HepG2 (cell line): ENCODE measurements around the gene SNED1. TPM values are rescaled to one million over a fixed set of nuclear protein-coding genes. Genes with fewer than 3 reads are reported as not detected.
A peak's percentile ranks its signal among the peaks of the same experiment; 100 is the strongest.

Experiments used
- ATAC-seq: fragments of 200-7000 bp; cut with Tn5 transposase; 3 replicates; pipeline ENCODE4 v1.9.1; 2020; ENCODE audit warnings: mild to moderate bottlenecking, moderate library complexity
- BruUV-seq: library from RNA; stranded (reverse); fragments of 400-500 nt; replicated peaks from 2 replicates; lab custom pipeline; 2021; lab: Mats Ljungman, UMichigan
- CTCF ChIA-PET: fragments of 300-600 bp; formaldehyde crosslinking; extraction: SDS; loops from one replicate; lab custom pipeline; 2021; ENCODE audit warnings: low total read pairs, inconsistent platforms, low intra/inter-chr PET ratio; lab: Yijun Ruan, JAX
- POLR2A ChIA-PET: fragments of 350-600 bp; sonication (Branson Sonifier 250); formaldehyde crosslinking; loops from one replicate; lab custom pipeline; 2020; ENCODE audit warnings: antibody characterized with exemption, inconsistent platforms; lab: Yijun Ruan, JAX
- DNase-seq: peaks from one replicate; pipeline ENCODE4 v3.0.0-alpha.2; 2015; ENCODE audit warnings: low spot score
- FAIRE-seq: peaks from 3 replicates; lab custom pipeline; 2011; peaks lifted over from hg19 to GRCh38; lab: Jason Lieb, UNC
- H2AFZ ChIP-seq: one replicate; pipeline ENCODE4 v1.6.1; 2011; ENCODE audit warnings: low read length, inconsistent platforms
- H3K27ac ChIP-seq: fragments of 300-600 bp; 3 replicates; pipeline ENCODE4 v1.8.0; 2011; ENCODE audit warnings: mixed run types, mild to moderate bottlenecking, mixed read lengths, low read length, inconsistent platforms; ENCODE audit not compliant: insufficient read depth; ENCODE audit errors: extremely low read length
- H3K27me3 ChIP-seq, 2 experiments: fragments of 200-600 bp in 1 of 2; 2 replicates in 1 of 2; 3 replicates in 1 of 2; pipeline versions ENCODE4 v1.6.0 to v1.8.0; 2011; ENCODE audit warnings: low read length in 2 of 2, mild to moderate bottlenecking in 2 of 2, moderate library complexity in 2 of 2, inconsistent platforms in 1 of 2; ENCODE audit not compliant: insufficient read depth in 2 of 2, control insufficient read depth in 1 of 2
- H3K36me3 ChIP-seq, 2 experiments: fragments of 200-600 bp in 1 of 2; replicated peaks in 1 of 2; 2 replicates in 1 of 2; 3 replicates in 1 of 2; pipeline versions ENCODE4 v1.5.1 to v1.8.0; 2011; ENCODE audit warnings: low read length in 2 of 2, inconsistent platforms in 1 of 2; ENCODE audit not compliant: insufficient read depth in 2 of 2, control insufficient read depth in 1 of 2
- H3K4me1 ChIP-seq: 2 replicates; pipeline ENCODE4 v1.5.1; 2012; ENCODE audit warnings: low read length, inconsistent platforms; ENCODE audit not compliant: insufficient read depth
- H3K4me2 ChIP-seq: 2 replicates; pipeline ENCODE4 v1.6.0; 2011; ENCODE audit warnings: low read depth, low read length, inconsistent platforms
- H3K4me3 ChIP-seq, 3 experiments: fragments of 200-600 bp in 1 of 3; sonication (generic), shearing (Covaris generic) in 1 of 3; replicated peaks in 1 of 3; 2 replicates each; pipeline ENCODE4 v1.5.1; 2011 to 2016; ENCODE audit warnings: low read length in 3 of 3, inconsistent platforms in 2 of 3, low read depth in 2 of 3, mild to moderate bottlenecking in 2 of 3, control low read depth in 1 of 3, mixed read lengths in 1 of 3; ENCODE audit not compliant: insufficient read depth in 1 of 3
- H3K79me2 ChIP-seq: one replicate; pipeline ENCODE4 v1.6.1; 2011; ENCODE audit warnings: low read length, inconsistent platforms; ENCODE audit not compliant: insufficient read depth
- H3K9ac ChIP-seq: 2 replicates; pipeline ENCODE4 v1.6.0; 2011; ENCODE audit warnings: mild to moderate bottlenecking, low read depth, low read length, inconsistent platforms; ENCODE audit not compliant: insufficient read depth
- H3K9me3 ChIP-seq: 2 replicates; pipeline ENCODE4 v1.5.1; 2012; ENCODE audit warnings: mild to moderate bottlenecking, low read length
- H4K20me1 ChIP-seq: 2 replicates; pipeline ENCODE4 v1.6.0; 2011; ENCODE audit warnings: inconsistent platforms, mild to moderate bottlenecking, low read length, moderate library complexity; ENCODE audit not compliant: insufficient read depth
- AHR ChIP-seq: IDR thresholded peaks from 2 replicates; pipeline ENCODE4 v1.6.1; 2018; ENCODE audit warnings: missing genetic modification reagents, missing compliant biosample characterization
- FIP1L1 ChIP-seq: fragments of 200-400 bp; formaldehyde crosslinking; IDR thresholded peaks from 2 replicates; pipeline ENCODE4 v1.6.1; 2018; ENCODE audit warnings: low read depth, mild to moderate bottlenecking, low read length, moderate library complexity, borderline replicate concordance; ENCODE audit not compliant: insufficient read depth
- MBD4 ChIP-seq: IDR thresholded peaks from 2 replicates; pipeline ENCODE4 v1.6.1; 2012; ENCODE audit warnings: low read length, inconsistent platforms, borderline replicate concordance
- MXD1 ChIP-seq: sonication (generic); formaldehyde crosslinking; IDR thresholded peaks from 2 replicates; pipeline ENCODE4 v1.4.0; 2020; ENCODE audit warnings: mild to moderate bottlenecking, missing genetic modification reagents
- SIX1 ChIP-seq: sonication (generic); formaldehyde crosslinking; IDR thresholded peaks from 2 replicates; pipeline ENCODE4 v1.4.0; 2020; ENCODE audit warnings: missing genetic modification reagents, borderline replicate concordance
- ZMYM3 ChIP-seq: sonication (generic); formaldehyde crosslinking; IDR thresholded peaks from 2 replicates; pipeline ENCODE4 v1.5.1; 2020; ENCODE audit warnings: mild to moderate bottlenecking, missing genetic modification reagents
- ZNF326 ChIP-seq: sonication (generic); formaldehyde crosslinking; IDR thresholded peaks from 2 replicates; pipeline ENCODE4 v1.4.0; 2020; ENCODE audit warnings: missing genetic modification reagents, borderline replicate concordance
- ZNF350 ChIP-seq: sonication (generic); formaldehyde crosslinking; IDR thresholded peaks from 2 replicates; pipeline ENCODE4 v1.4.0; 2020; ENCODE audit warnings: mild to moderate bottlenecking, low read depth, missing genetic modification reagents, borderline replicate concordance
- ZNF879 ChIP-seq: sonication (generic); formaldehyde crosslinking; IDR thresholded peaks from 2 replicates; pipeline ENCODE4 v1.8.1; 2023; ENCODE audit warnings: missing genetic modification reagents
- WGBS: methylation state at CpG from one replicate; pipeline ENCODE4 v1.1.6; 2017; ENCODE audit warnings: low lambda C conversion rate; 5-methylcytosine and 5-hydroxymethylcytosine counted together
- in situ Hi-C: cut with HindIII; loops from 2 replicates; pipeline ENCODE4 v1.10.0; 2017; ENCODE audit warnings: low pct_unique_long_range_greater_than_20kb; ENCODE audit not compliant: extremely low pct_ligation_motif_present
- intact Hi-C: fragments of 100-400 bp; cut with micrococcal nuclease; formaldehyde crosslinking; loops from one replicate; pipeline ENCODE4 v1.10.0; 2022; ENCODE audit not compliant: unreplicated experiment
- polyA plus RNA-seq, 8 experiments: library from polyadenylated mRNA; depleted of rRNA in 3 of 8; stranded (reverse) in 7 of 8; unstranded in 1 of 8; fragments of >200 nt; fragmentation: Illumina TruSeq in 4 of 8; extraction: Trizol in 4 of 8; gene quantifications; 2 replicates each; pipeline versions ENCODE4 v1.2.1 to v1.2.3, GENCODE V29; 2011 to 2016; ENCODE audit warnings: low read depth in 4 of 8, missing spikeins in 1 of 8, mixed read lengths in 1 of 8; ENCODE audit not compliant: insufficient read depth in 1 of 8
- total RNA-seq, 5 experiments: library from RNA; depleted of rRNA; stranded (reverse); fragments of >200 nt; fragmentation: Illumina TruSeq; extraction: Trizol; gene quantifications; 2 replicates each; pipeline ENCODE4 v1.2.3, GENCODE V29; 2016; ENCODE audit warnings: low read depth in 1 of 5

The SNED1 gene
- total and polyA plus RNA-seq, 2 of the 13 experiments (the other 11 are each of a cell fraction or from before 2014, with no cell fraction given), result 0.15 to 0.65 TPM

GRCh38 chr2:241081643-241082340 is 83.4 kb downstream of the SNED1 start (continued):
- no peak for TF ChIP-seq ZNF879 (CRISPR knock-in tag)
- no peak for TF ChIP-seq ZNF326 (CRISPR knock-in tag)
- TF ChIP-seq FIP1L1, result no peak
- TF ChIP-seq MXD1, result no peak
- TF ChIP-seq MBD4, result no peak
- TF ChIP-seq ZNF350 (CRISPR knock-in tag), result no peak

- 79% methylated on average over 14 of the region's 14 CpGs for WGBS
- no peaks in the 10 kb centered on the region for H3K27me3 ChIP-seq
- H3K9ac ChIP-seq, result no peak overlapping the region
- peaks cover 4 to 13% of the 10 kb centered on the region in 2 experiments for H3K36me3 ChIP-seq
- no TSS peak for BruUV-seq
- no peak for FAIRE-seq
- CTCF ChIA-PET, result no interaction called here
- intact Hi-C loops (no loop called here), in situ Hi-C loops (no loop called here)
- no peak overlapping the region for H2AFZ ChIP-seq
- no peak overlapping the region for H3K4me3 ChIP-seq
- no peaks in the 10 kb centered on the region for H3K79me2 ChIP-seq
- H3K4me2 ChIP-seq, result 0 out of 2 replicates have a peak overlapping the region, but pooled peaks have one; percentile 2
- DNase-seq, result no peak
- H3K9me3 ChIP-seq, result no peaks in the 10 kb centered on the region
- H3K27ac ChIP-seq, result no peak overlapping the region
- H4K20me1 ChIP-seq, result no peaks in the 10 kb centered on the region; the same call in 1 of the 2 replicates
- H3K4me1 ChIP-seq, result peaks cover 28% of the 10 kb centered on the region
- POLR2A ChIA-PET, result interaction anchor here (1.2 to 1.3 kb wide), 2 partner anchors 11 to 19 kb away, joined by 3 to 6 read pairs; partner anchors contain the start of gene MTERF4
- TF ChIP-seq SIX1 (CRISPR knock-in tag) (no peak), AHR (CRISPR knock-in tag) (no peak), ZMYM3 (CRISPR knock-in tag) (0 out of 2 replicates have a peak, but pooled peaks have one; percentile 12)
- TF ChIP-seq, all 625 proteins: peak for 1
- ATAC-seq, result peak; percentile 2; the same call in 1 of the 3 replicates
Observed at GRCh38 chr2:241082341-241083090, 84.1 kb downstream of the SNED1 start.
